IPS DF 6.9 (cell line): ENCODE results near the gene ZRANB2.

Experiments used
- DNase-seq: peaks from one replicate; pipeline ENCODE4 v3.0.0-alpha.2; 2013; ENCODE audit warnings: low read depth, low spot score
- H3K27ac ChIP-seq: one replicate; pipeline ENCODE4 v1.5.1; 2013; ENCODE audit warnings: low read length, control low read depth
- H3K27me3 ChIP-seq: 2 replicates; pipeline ENCODE4 v1.6.1; 2013; ENCODE audit warnings: mild to moderate bottlenecking, low read length; ENCODE audit not compliant: control insufficient read depth, insufficient read depth
- H3K36me3 ChIP-seq: 2 replicates; pipeline ENCODE4 v1.6.1; 2013; ENCODE audit warnings: low read length; ENCODE audit not compliant: control insufficient read depth, insufficient read depth
- H3K4me1 ChIP-seq: 2 replicates; pipeline ENCODE4 v1.6.1; 2013; ENCODE audit warnings: low read length; ENCODE audit not compliant: control insufficient read depth, insufficient read depth
- H3K4me3 ChIP-seq: 2 replicates; pipeline ENCODE4 v1.5.1; 2013; ENCODE audit warnings: mild to moderate bottlenecking, low read length
- H3K9me3 ChIP-seq: 2 replicates; pipeline ENCODE4 v1.6.1; 2013; ENCODE audit warnings: low read length, inconsistent platforms; ENCODE audit not compliant: control insufficient read depth, insufficient read depth
- WGBS: extraction: QIAGEN DNeasy Blood & Tissue Kit; methylation state at CpG from one replicate; pipeline ENCODE4 v1.1.7; 2013; ENCODE audit warnings: mixed read lengths, missing lambda C conversion rate; ENCODE audit not compliant: insufficient read length, insufficient coverage; 5-methylcytosine and 5-hydroxymethylcytosine counted together

Gene ZRANB2

DNA sequence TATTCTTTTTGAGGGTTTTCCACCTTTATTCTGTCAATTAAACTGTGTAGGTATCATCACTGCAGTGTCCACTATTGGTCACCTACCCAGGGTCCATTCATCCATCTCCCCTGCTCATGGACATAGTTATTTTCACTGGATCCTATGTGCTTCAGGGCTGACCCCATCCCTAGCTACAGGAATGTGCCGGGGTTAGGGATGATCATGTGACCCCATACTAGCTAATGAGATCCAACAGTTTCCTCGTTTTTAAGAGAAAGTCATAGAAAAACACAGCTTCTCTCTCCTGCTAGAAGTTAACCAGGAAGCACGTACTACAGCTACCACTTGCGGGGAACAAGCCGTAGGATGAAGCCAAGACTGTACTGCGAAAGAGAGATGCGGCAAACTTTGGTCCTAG lies 52.8 kb downstream of the ZRANB2 start:
- Histone ChIP-seq H3K36me3 (no peaks in the 10 kb centered on the region), H3K27me3 (no peaks in the 10 kb centered on the region), H3K9me3 (no peaks in the 10 kb centered on the region), H3K4me1 (no peaks in the 10 kb centered on the region), H3K4me3 (no peak overlapping the region), H3K27ac (no peak overlapping the region)
- no CpG with 5 or more reads among the region's 7 CpGs for WGBS
- no peak for DNase-seq

DNA sequence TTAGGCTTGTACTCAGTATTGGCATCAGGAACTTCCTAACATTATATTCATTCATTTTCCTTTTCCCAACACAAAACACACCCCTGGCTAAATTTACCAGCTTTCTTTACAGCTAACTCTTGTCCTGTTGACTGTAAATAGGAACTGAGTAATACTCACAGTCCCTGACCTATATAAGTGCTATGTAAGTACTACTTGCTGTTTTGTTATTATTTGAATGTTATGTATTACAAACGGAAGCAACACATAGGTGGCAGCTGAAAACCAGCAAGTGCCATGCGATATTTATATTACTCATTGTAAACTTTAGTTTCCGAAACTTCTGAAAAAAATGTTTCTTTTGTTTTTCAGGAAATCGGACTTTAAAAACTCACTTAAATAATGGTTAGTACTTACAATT lies 54.7 kb downstream of the ZRANB2 start:
- Histone ChIP-seq H3K9me3 (no peaks in the 10 kb centered on the region), H3K4me1 (no peaks in the 10 kb centered on the region), H3K4me3 (no peak overlapping the region), H3K36me3 (no peaks in the 10 kb centered on the region), H3K27ac (no peak overlapping the region), H3K27me3 (no peaks in the 10 kb centered on the region)
- DNase-seq: no peak
- no CpG with 5 or more reads among the region's 4 CpGs for WGBS

DNA sequence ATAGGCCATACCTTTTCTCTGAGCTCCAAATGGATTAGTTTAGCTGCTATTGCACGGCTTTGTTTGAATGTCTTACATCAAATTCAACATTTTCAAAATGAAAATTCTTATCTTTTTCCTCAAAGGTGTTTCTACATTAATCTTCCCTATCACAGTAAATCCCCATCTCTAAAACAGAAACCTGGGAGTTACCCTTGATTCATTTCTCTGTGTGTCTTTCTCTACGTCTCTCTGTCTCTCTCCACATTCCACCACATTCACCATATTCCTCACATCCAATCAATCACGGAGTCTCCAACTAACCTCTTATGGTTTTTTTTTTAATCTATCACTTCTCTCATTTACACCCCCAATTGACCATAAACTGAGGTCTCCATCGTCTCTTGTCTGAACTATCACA lies 57.3 kb downstream of the ZRANB2 start:
- no peaks in the 10 kb centered on the region for H3K27me3 ChIP-seq
- no peak for DNase-seq
- H3K27ac ChIP-seq: no peak overlapping the region
- 100% methylated on average over 2 of the region's 4 CpGs for WGBS
- H3K36me3 ChIP-seq: no peaks in the 10 kb centered on the region
- no peak overlapping the region for H3K4me3 ChIP-seq
- H3K4me1 ChIP-seq: no peaks in the 10 kb centered on the region
- no peaks in the 10 kb centered on the region for H3K9me3 ChIP-seq

DNA sequence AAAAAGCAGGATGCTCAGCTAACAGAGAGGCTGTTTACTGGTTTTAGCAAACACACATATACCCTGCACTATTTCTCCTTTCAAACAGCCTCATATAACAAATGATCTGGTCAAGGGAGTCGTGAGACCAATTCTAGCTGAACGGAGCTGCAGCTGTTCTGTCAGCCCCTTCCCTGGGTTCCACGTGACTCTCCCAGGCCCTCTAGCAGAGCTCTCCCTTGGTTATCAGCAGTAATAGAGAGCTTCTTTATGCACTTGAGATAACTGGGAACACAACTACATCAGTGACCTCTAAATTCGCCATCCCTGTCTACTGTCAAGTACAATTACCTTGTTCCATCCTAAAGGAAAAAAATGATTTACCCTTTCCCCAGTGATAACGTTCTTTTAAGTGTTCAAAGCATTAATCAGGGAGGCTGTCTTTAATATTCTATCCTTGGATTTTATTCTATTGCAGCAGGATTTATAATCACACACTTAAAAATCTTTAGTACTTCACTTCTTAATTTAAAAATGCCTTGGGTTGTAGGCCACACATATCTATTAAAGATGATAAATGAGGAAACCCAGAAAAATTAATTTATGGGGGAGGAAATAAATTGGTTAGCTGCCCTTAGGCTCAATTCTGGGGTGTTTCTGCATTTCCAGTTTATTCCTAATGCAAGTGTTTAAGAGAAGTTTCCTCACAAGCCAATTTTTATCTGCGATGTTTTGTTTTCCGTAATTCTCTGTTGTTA lies 61.4 kb downstream of the ZRANB2 start:
- no peaks in the 10 kb centered on the region for H3K4me1 ChIP-seq
- no CpG with 5 or more reads among the region's 7 CpGs for WGBS
- H3K4me3 ChIP-seq: no peak overlapping the region
- no peak for DNase-seq
- H3K27me3 ChIP-seq: no peaks in the 10 kb centered on the region
- no peak overlapping the region for H3K27ac ChIP-seq
- H3K9me3 ChIP-seq: no peaks in the 10 kb centered on the region
- no peaks in the 10 kb centered on the region for H3K36me3 ChIP-seq

DNA sequence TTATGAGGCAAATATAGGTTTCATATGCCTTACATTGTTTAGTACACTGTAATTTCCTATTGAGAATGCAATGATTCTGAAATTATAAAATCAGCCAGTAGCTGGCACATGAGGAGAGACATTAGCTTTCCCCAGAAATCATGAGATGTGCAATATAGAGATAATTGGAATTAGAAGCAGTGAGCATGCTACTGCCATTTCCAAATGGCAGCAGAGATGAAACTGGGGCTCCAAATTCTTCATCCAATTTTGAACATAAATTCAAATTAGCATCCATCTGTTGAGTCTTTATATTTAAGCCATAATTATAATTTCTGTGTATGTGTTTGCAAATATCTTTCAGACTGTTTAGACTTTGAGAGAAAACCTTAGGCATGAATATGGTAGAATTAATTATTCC lies 62.0 kb downstream of the ZRANB2 start:
- Histone ChIP-seq H3K4me1 (no peaks in the 10 kb centered on the region), H3K27ac (no peak overlapping the region), H3K9me3 (no peaks in the 10 kb centered on the region), H3K27me3 (no peaks in the 10 kb centered on the region), H3K4me3 (no peak overlapping the region), H3K36me3 (no peaks in the 10 kb centered on the region)
- DNase-seq: no peak

DNA sequence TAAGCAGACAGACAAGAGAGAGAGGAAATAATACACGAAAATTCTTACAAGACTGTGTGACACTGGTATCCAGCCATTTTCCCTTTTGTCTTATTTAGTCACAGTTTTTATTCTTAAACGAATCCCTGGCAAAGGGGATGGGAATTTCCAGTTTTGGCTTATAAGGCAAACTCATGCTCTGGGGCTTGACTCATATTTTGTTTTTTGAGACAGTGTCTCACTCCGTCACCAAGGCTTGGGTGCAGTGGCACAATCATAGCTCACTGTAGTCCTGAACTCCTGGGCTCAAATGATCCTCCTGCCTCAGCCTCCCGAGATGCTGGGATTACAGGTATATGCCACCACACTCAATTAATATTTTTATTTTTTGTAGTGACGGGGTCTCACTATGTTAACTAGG lies 65.1 kb downstream of the ZRANB2 start:
- WGBS: no CpG with 5 or more reads among the region's 5 CpGs
- H3K4me3 ChIP-seq: no peak overlapping the region
- no peak overlapping the region for H3K27ac ChIP-seq
- no peaks in the 10 kb centered on the region for H3K36me3 ChIP-seq
- H3K9me3 ChIP-seq: no peaks in the 10 kb centered on the region
- DNase-seq: no peak
- no peaks in the 10 kb centered on the region for H3K4me1 ChIP-seq
- no peaks in the 10 kb centered on the region for H3K27me3 ChIP-seq

DNA sequence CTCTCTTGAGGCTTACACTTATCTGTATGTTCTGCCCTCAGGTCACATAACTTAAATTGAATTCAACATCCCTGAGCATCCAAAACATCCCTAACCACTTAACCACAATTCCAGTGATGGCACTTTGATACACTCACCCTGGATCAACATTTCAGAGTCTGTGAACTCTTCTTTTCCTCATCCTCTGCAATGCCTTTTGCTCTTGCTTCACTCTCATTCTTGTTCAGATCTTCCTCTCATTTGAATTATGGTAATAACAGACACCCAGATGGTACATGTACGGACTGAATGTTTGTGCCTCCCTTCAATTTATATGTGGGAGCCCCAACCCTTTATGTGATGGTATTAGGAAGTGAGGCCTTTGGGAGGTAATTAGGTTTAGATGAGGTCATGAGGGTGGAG lies 66.7 kb downstream of the ZRANB2 start:
- Histone ChIP-seq H3K4me3 (no peak overlapping the region), H3K27me3 (no peaks in the 10 kb centered on the region), H3K9me3 (no peaks in the 10 kb centered on the region), H3K27ac (no peak overlapping the region), H3K4me1 (no peaks in the 10 kb centered on the region), H3K36me3 (no peaks in the 10 kb centered on the region)
- no peak for DNase-seq
- WGBS: no CpG with 5 or more reads among the region's 1 CpG
